Tibial artery (tissue), 4 donors: ENCODE results near the gene KCNJ8.
A peak's percentile ranks its signal among the peaks of the same experiment; 100 is the strongest.

Source experiments
- DNase-seq, 2 donors: peaks; one replicate each; pipeline ENCODE4 v3.0.0-alpha.2; 2019
- H3K27ac ChIP-seq, 2 donors: fragments of 200-600 bp; sonication (generic) in 1 of 2; 1 replicate in 1 of 2; 2 replicates in 1 of 2; pipeline ENCODE4 v1.5.1; 2018 to 2019; ENCODE audit warnings: mild to moderate bottlenecking in 1 of 2
- H3K27me3 ChIP-seq, 2 donors: fragments of 200-600 bp; sonication (generic) in 1 of 2; one replicate each; pipeline versions ENCODE4 v1.5.1 to v1.6.0; 2016 to 2019
- H3K36me3 ChIP-seq, 3 donors: fragments of 200-600 bp; sonication (generic) in 2 of 3; one replicate each; pipeline ENCODE4 v1.5.1; 2016 to 2019; ENCODE audit warnings: mild to moderate bottlenecking in 2 of 3
- H3K4me1 ChIP-seq, 4 donors: fragments of 200-600 bp; sonication (generic) in 2 of 4; 1 replicate in 3 of 4; 2 replicates in 1 of 4; pipeline ENCODE4 v1.5.1; 2016 to 2019
- H3K4me3 ChIP-seq, 2 donors: fragments of 200-600 bp; sonication (generic) in 1 of 2; 1 replicate in 1 of 2; 2 replicates in 1 of 2; pipeline ENCODE4 v1.5.1; 2018 to 2019; ENCODE audit warnings: mild to moderate bottlenecking in 2 of 2
- H3K9me3 ChIP-seq, 3 donors: fragments of 200-600 bp; sonication (generic) in 1 of 3; one replicate each; pipeline ENCODE4 v1.5.1; 2016 to 2019
- CTCF ChIP-seq, 2 experiments: fragments of 200-600 bp in 1 of 2; fragments of 450-650 bp in 1 of 2; IDR thresholded peaks; one replicate each; pipeline ENCODE4 v1.5.1; 2017 to 2019; ENCODE audit warnings: antibody characterized with exemption in 2 of 2, mild to moderate bottlenecking in 1 of 2, moderate library complexity in 1 of 2
- intact Hi-C: fragments of 100-400 bp; cut with DNase I; formaldehyde crosslinking; loops from one replicate; pipeline ENCODE4 v1.15.0; 2023; ENCODE audit warnings: low total_unique reads

Gene KCNJ8

GRCh38 chr12:21780786-21781185, 6.3 kb upstream of the KCNJ8 start:
- no peak overlapping the region for H3K4me3 ChIP-seq
- no peaks in the 10 kb centered on the region for H3K27me3 ChIP-seq
- intact Hi-C loops, result no loop called here
- no peak overlapping the region for H3K27ac ChIP-seq
- no peak for DNase-seq
- H3K4me1 ChIP-seq, result peaks cover 0 to 9% (median 0%) of the 10 kb centered on the region in 4 donors
- TF ChIP-seq CTCF (IDR thresholded peaks at IDR 0.05), result no peak
- no peaks in the 10 kb centered on the region for H3K36me3 ChIP-seq
- no peaks in the 10 kb centered on the region for H3K9me3 ChIP-seq

DNA sequence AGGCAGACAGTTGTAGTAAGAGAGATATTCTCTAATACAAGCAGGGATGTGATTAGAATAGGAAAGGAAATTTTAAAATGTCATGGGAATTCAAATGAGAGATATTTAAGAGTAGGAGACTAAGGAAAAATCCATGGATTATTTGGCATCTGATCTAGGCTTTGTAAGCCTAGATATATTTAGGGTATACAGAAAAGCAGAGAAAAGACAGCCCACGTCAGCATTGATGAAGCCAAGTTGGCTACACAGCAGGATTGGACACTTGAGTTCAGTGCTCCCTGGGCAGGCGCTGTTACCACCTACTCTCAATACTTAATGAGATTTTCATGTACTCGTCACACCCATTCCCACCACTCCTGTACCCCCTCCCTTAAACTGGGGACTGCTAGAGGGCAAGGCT, 1.7 kb upstream of the KCNJ8 start:
- H3K9me3 ChIP-seq, result no peaks in the 10 kb centered on the region
- intact Hi-C loops, result loop anchor here (5.0 kb wide), 1 partner anchor 46 kb away; no protein-coding TSS in a partner anchor
- no peak for DNase-seq
- TF ChIP-seq CTCF (IDR thresholded peaks at IDR 0.05), result no peak
- H3K4me3 ChIP-seq, result no peak overlapping the region
- no peaks in the 10 kb centered on the region for H3K36me3 ChIP-seq
- peak overlapping the region; percentile 86 to 89 for H3K27ac ChIP-seq
- H3K27me3 ChIP-seq, result no peaks in the 10 kb centered on the region
- peaks cover 0 to 21% (median 2%) of the 10 kb centered on the region in 4 donors for H3K4me1 ChIP-seq

GRCh38 chr12:21775133-21775820, 771 bp upstream of the KCNJ8 start:
- peak overlapping the region; percentile 68 to 84 for H3K4me3 ChIP-seq
- no peaks in the 10 kb centered on the region for H3K9me3 ChIP-seq
- intact Hi-C loops, result loop anchor here (5.0 kb wide), 1 partner anchor 47 kb away; no protein-coding TSS in a partner anchor
- no peak for DNase-seq
- H3K4me1 ChIP-seq, result peaks cover 0 to 21% (median 2%) of the 10 kb centered on the region in 4 donors
- TF ChIP-seq CTCF (IDR thresholded peaks at IDR 0.05), result no peak
- no peaks in the 10 kb centered on the region for H3K27me3 ChIP-seq
- H3K27ac ChIP-seq, result peak overlapping the region; percentile 86 to 89
- no peaks in the 10 kb centered on the region for H3K36me3 ChIP-seq

GRCh38 chr12:21773806-21774205, 700 bp downstream of the KCNJ8 start:
- no peak for DNase-seq
- no peaks in the 10 kb centered on the region for H3K9me3 ChIP-seq
- H3K36me3 ChIP-seq, result no peaks in the 10 kb centered on the region
- no peak for TF ChIP-seq CTCF (IDR thresholded peaks at IDR 0.05)
- peak overlapping the region; percentile 68 to 84 for H3K4me3 ChIP-seq
- peaks cover 0 to 21% (median 2%) of the 10 kb centered on the region in 4 donors for H3K4me1 ChIP-seq
- intact Hi-C loops, result loop anchor here (5.0 kb wide), 1 partner anchor 168 kb away; the partner anchor contains the start of gene ABCC9
- no peaks in the 10 kb centered on the region for H3K27me3 ChIP-seq
- H3K27ac ChIP-seq, result peak overlapping the region; percentile 86 to 89

- TF ChIP-seq CTCF (IDR thresholded peaks at IDR 0.05), result peak; percentile 22 to 31
- no peaks in the 10 kb centered on the region for H3K27me3 ChIP-seq
- intact Hi-C loops, result loop anchor here (5.0 kb wide), 1 partner anchor 169 kb away; the partner anchor contains the start of gene ABCC9
- H3K4me1 ChIP-seq, result peaks cover 0 to 21% (median 2%) of the 10 kb centered on the region in 4 donors
- H3K9me3 ChIP-seq, result no peaks in the 10 kb centered on the region
- H3K27ac ChIP-seq, result peak overlapping the region; percentile 86 to 89
- H3K4me3 ChIP-seq, result peak overlapping the region; percentile 68 to 84
- DNase-seq, result peak; percentile 57 to 80
- H3K36me3 ChIP-seq, result no peaks in the 10 kb centered on the region
These were observed 1.2 kb downstream of the KCNJ8 start for GRCh38 chr12:21773263-21773741.
